SK-N-MC (cell line): Measurements from ENCODE around the gene IZUMO3.

Experiments used
- EZH2 ChIP-seq: fragments of 200-600 bp; sonication (generic); IDR thresholded peaks from one replicate; pipeline ENCODE4 v1.6.1; 2017; ENCODE audit warnings: antibody characterized with exemption
- FOXP2 ChIP-seq: optimal IDR thresholded peaks from 2 replicates; pipeline ENCODE3; 2011; ENCODE audit warnings: mild to moderate bottlenecking, moderate library complexity; ENCODE audit not compliant: insufficient read depth; ENCODE audit errors: extremely low read length, control extremely low read depth
- POLR2AphosphoS5 ChIP-seq: IDR thresholded peaks from 2 replicates; pipeline ENCODE4 v1.6.1; 2012; ENCODE audit warnings: mild to moderate bottlenecking, low read depth, low read length, borderline replicate concordance

- TF ChIP-seq EZH2 = no peak
- no peak for TF ChIP-seq POLR2AphosphoS5
- no peak for TF ChIP-seq FOXP2
Observed at GRCh38 chr9:24572406-24572805, 26.7 kb upstream of the IZUMO3 start.
